Stimulated activated CD8-positive, alpha-beta memory T cell treated with anti-CD3 and anti-CD28 coated beads, Interleukin-15, amount 100 ng/mL, for 1 hour (primary cell): ENCODE results near the gene PHC2.

ENCODE experiments used
- DNase-seq: peaks from one replicate; pipeline ENCODE4 v3.0.0-alpha.2; 2020; ENCODE audit warnings: low read depth

PHC2 gene

GRCh38 chr1:33446590-33446989, 15.7 kb upstream of the PHC2 start:
- no peak for DNase-seq

GRCh38 chr1:33445108-33445507, 14.2 kb upstream of the PHC2 start:
- no peak for DNase-seq

GRCh38 chr1:33443705-33444180, 12.8 kb upstream of the PHC2 start:
- DNase-seq = no peak

- DNase-seq = no peak
Observed at GRCh38 chr1:33443080-33443704, 12.3 kb upstream of the PHC2 start.

GRCh38 chr1:33442141-33442540, 11.2 kb upstream of the PHC2 start:
- no peak for DNase-seq

- no peak for DNase-seq
Observed at GRCh38 chr1:33441088-33441745, 10.3 kb upstream of the PHC2 start.

GRCh38 chr1:33439662-33440061, 8.8 kb upstream of the PHC2 start:
- no peak for DNase-seq

GRCh38 chr1:33438364-33439160, 7.7 kb upstream of the PHC2 start:
- no peak for DNase-seq

GRCh38 chr1:33436557-33437285, 5.8 kb upstream of the PHC2 start:
- DNase-seq = no peak

GRCh38 chr1:33435096-33435820, 4.4 kb upstream of the PHC2 start:
- DNase-seq = no peak

- no peak for DNase-seq
Observed at GRCh38 chr1:33434363-33434750, 3.5 kb upstream of the PHC2 start.

GRCh38 chr1:33433509-33434362, 2.8 kb upstream of the PHC2 start:
- no peak for DNase-seq

- no peak for DNase-seq
Observed at GRCh38 chr1:33429856-33430691, 821 bp downstream of the PHC2 start.

- no peak for DNase-seq
Observed at GRCh38 chr1:33429332-33429731, 1.6 kb downstream of the PHC2 start.

- no peak for DNase-seq
Observed at GRCh38 chr1:33428661-33429060, 2.2 kb downstream of the PHC2 start.

- DNase-seq = no peak
Observed at GRCh38 chr1:33426916-33427315, 4.0 kb downstream of the PHC2 start.

GRCh38 chr1:33425900-33426299, 5.0 kb downstream of the PHC2 start:
- DNase-seq = no peak

- no peak for DNase-seq
Observed at GRCh38 chr1:33424610-33425009, 6.3 kb downstream of the PHC2 start.

GRCh38 chr1:33424205-33424604, 6.7 kb downstream of the PHC2 start:
- DNase-seq = no peak
